GM12801 (cell line): Measurements from ENCODE around the gene OLFM2.

ENCODE experiments used
- CTCF ChIP-seq: IDR thresholded peaks from one replicate; pipeline ENCODE4 v1.5.1; 2011; ENCODE audit warnings: control low read depth; ENCODE audit not compliant: insufficient read length; ENCODE audit errors: extremely low read depth

OLFM2 gene

DNA sequence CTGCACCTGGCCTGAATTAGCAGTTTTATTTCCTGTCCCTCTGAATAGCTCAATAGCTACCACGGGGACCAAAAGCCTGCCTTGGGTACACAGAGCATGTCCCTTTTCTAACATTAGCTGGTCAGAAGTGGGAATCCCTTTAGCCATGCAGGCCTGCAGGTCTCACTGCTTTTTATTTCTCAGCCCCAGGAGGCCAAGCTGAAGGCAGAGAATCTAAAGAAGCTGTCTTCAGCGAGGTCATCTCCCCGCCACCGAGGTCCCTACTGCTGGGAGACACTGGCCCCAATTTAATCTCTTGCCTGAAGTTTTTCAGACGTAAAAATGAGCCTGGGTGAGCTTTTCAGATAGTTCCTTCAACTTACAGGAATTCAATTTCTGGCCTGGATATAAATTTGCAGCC lies 60.5 kb downstream of the OLFM2 start:
- TF ChIP-seq CTCF, result no peak

- no peak for TF ChIP-seq CTCF
Measured at GRCh38 chr19:9875031-9875627, 61.2 kb downstream of the OLFM2 start.

GRCh38 chr19:9872618-9873242 lies 63.6 kb downstream of the OLFM2 start:
- TF ChIP-seq CTCF, result no peak

GRCh38 chr19:9871626-9872338 lies 64.5 kb downstream of the OLFM2 start:
- no peak for TF ChIP-seq CTCF

DNA sequence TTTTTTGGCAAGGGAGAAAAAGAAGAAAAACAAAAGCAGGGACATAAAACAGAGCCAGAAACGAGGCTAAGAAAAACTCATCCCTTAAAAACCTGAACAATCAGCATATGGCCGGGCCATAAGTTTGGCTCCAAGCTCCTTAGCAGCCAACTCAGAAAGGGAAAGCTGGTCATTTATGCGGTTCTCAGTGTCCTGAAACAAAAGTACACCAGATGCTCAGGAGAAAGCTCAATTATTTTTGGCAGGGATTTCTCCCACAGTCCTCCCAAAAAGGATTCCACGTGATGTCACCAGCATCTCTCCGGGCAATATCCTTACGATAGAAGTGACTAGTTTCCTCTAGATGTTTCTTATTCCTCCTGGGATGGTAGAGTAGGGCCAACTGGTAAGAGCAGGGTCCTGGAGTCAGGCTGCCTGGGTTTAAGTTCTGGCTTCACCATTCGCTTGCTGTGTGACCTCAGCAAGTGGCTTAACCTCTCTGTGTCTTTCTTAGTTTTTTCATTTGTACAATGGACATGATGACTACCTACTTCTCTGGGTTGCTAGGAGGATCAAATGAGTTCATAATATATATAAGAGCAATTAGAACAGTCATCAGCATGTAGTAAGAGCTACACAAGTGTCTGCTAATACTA lies 67.2 kb downstream of the OLFM2 start:
- no peak for TF ChIP-seq CTCF

- no peak for TF ChIP-seq CTCF
Measured at GRCh38 chr19:9865732-9866501, 70.4 kb downstream of the OLFM2 start.

DNA sequence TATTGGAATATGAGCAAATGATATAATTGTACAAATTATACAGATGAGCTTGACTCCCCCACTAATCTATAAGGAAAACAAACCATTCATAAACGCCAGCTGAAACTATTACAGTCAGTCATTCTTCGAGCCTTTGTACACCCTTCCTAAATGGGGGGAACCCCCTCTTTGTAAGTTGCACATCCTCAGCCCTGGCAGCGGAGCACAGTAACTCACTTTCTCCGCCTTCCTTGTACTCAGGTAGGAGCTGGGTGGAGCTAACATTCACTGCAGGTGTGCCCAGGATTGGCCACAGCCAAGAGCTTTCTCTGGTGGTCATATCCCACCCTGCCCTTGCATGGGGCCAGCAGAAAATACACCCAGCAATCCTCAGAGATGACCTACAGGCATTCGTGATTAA lies 72.6 kb downstream of the OLFM2 start:
- TF ChIP-seq CTCF, result no peak
